Testis (tissue), 2 donors: ENCODE measurements around the gene ARHGAP26.

Experiments
- CTCF ChIP-seq, 3 experiments: fragments of 450-650 bp in 2 of 3; fragments of 200-600 bp in 1 of 3; sonication (generic) in 1 of 3; IDR thresholded peaks; one replicate each; pipeline ENCODE4 v1.5.1; 2016 to 2019; ENCODE audit warnings: antibody characterized with exemption in 3 of 3, mild to moderate bottlenecking in 2 of 3, moderate library complexity in 1 of 3
- POLR2A ChIP-seq: fragments of 450-650 bp; IDR thresholded peaks from one replicate; pipeline ENCODE4 v1.6.1; 2017; ENCODE audit warnings: antibody characterized with exemption, mild to moderate bottlenecking, moderate library complexity

GRCh38 chr5:143186623-143187022 is 416.4 kb downstream of the ARHGAP26 start:
- TF ChIP-seq CTCF (IDR thresholded peaks at IDR 0.05) (no peak), POLR2A (no peak)
